ENCODE data around the gene NBEAL1.

The NBEAL1 gene

DNA sequence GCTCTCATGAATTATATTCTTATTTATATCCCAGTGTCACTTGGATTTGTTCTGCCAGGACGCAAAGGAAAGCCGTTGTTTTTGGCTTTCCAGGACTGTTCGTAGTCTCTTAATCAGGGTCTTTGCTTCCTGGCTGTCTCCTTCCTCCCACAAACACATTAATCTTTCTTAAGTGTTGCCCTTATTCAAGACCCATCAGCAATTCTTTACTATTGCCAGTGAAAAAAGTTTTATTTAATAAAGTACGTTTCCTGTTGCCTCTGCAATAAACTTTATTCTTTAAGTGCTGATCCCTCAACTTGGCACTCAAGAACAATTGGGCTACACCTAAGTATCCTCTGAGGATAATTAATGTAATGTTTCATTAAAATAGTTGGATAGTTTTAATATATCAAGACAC lies 155.8 kb downstream of the NBEAL1 start:
- H3K4me2 ChIP-seq (ENCODE audit: insufficient read depth, low read length, poor library complexity, severe bottlenecking), result no peak overlapping the region
- no peaks in the 10 kb centered on the region for H3K27me3 ChIP-seq (ENCODE audit: control insufficient read depth in 3 of 3, insufficient read depth in 3 of 3, low read depth in 1 of 3, low read length in 3 of 3)
- H2BK5ac ChIP-seq (ENCODE audit: low read length), result no peak overlapping the region
- no peak overlapping the region for H2AFZ ChIP-seq (ENCODE audit: low read length)
- H2BK12ac ChIP-seq (ENCODE audit: low read length), result no peak overlapping the region
- no peak overlapping the region for H4K8ac ChIP-seq (ENCODE audit: low read depth, low read length)
- no peak overlapping the region for H2BK15ac ChIP-seq (ENCODE audit: low read length)
- H3K14ac ChIP-seq (ENCODE audit: low read length), result no peak overlapping the region
- H3K4me3 ChIP-seq (ENCODE audit: low read length in 2 of 2), result no peak overlapping the region
- WGBS, 2 donors (ENCODE audit: extremely low coverage in 2 of 2, insufficient read length in 2 of 2, insufficient replicate concordance in 1 of 2), result no CpG with 5 or more reads among the region's 4 CpGs
- no peak overlapping the region for H3K23ac ChIP-seq (ENCODE audit: low read depth, low read length, poor library complexity)
- H3K9me3 ChIP-seq (replicated peaks in 1 of 2; ENCODE audit: control insufficient read depth in 2 of 2, insufficient read depth in 1 of 2, low read depth in 1 of 2, low read length in 2 of 2), result no peaks in the 10 kb centered on the region
- H3K27ac ChIP-seq (replicated peaks; ENCODE audit: low read length), result no peak overlapping the region
- no peak for DNase-seq (ENCODE audit: low spot score)
- no peak overlapping the region for H3K18ac ChIP-seq (ENCODE audit: low read length)
- no peak overlapping the region for H3K9ac ChIP-seq (ENCODE audit: low read depth, low read length, poor library complexity)
- no peak overlapping the region for H2BK120ac ChIP-seq (ENCODE audit: low read depth, low read length)
- H2AK5ac ChIP-seq (ENCODE audit: low read depth, low read length), result no peak overlapping the region
- H3K36me3 ChIP-seq (replicated peaks in 1 of 2; ENCODE audit: control insufficient read depth in 2 of 2, insufficient read depth in 2 of 2, low read length in 2 of 2), result peaks cover 0 to 14% of the 10 kb centered on the region in 2 donors
- no peaks in the 10 kb centered on the region for H3K4me1 ChIP-seq (ENCODE audit: control insufficient read depth in 2 of 2, insufficient read depth in 1 of 2, low read depth in 1 of 2, low read length in 2 of 2)
- no peaks in the 10 kb centered on the region for H3K79me1 ChIP-seq (ENCODE audit: low read depth, low read length)
- H4K91ac ChIP-seq (ENCODE audit: low read depth, low read length, poor library complexity), result no peak overlapping the region
- H3K4ac ChIP-seq (ENCODE audit: low read length), result no peak overlapping the region

DNA sequence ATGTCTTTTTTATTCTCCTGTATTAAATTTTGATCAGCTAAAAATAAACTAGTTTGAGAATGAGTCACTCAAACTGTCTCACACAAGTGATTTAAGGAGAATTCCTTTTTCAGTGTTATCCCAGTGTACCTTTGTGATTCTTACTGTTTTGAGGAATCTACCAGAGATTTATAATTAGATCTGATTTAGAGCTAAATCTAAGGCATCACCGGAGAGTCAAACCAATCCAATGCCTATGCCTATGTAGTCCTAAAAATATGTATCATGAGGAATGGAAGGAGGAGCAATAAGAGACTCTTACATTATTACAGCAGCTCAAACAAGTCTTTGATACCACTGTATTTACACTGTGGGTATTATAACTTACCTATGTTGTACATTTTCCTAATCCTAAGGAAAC lies 160.7 kb downstream of the NBEAL1 start:
- no peak overlapping the region for H2BK5ac ChIP-seq (ENCODE audit: low read length)
- H3K4me3 ChIP-seq (ENCODE audit: low read length in 2 of 2), result no peak overlapping the region
- no peak overlapping the region for H2AK5ac ChIP-seq (ENCODE audit: low read depth, low read length)
- no peak overlapping the region for H2BK15ac ChIP-seq (ENCODE audit: low read length)
- H3K18ac ChIP-seq (ENCODE audit: low read length), result no peak overlapping the region
- no peak overlapping the region for H3K27ac ChIP-seq (replicated peaks; ENCODE audit: low read length)
- H4K8ac ChIP-seq (ENCODE audit: low read depth, low read length), result no peak overlapping the region
- no peak overlapping the region for H2BK120ac ChIP-seq (ENCODE audit: low read depth, low read length)
- no peak overlapping the region for H2BK12ac ChIP-seq (ENCODE audit: low read length)
- peaks cover 0 to 2% of the 10 kb centered on the region in 2 donors for H3K36me3 ChIP-seq (replicated peaks in 1 of 2; ENCODE audit: control insufficient read depth in 2 of 2, insufficient read depth in 2 of 2, low read length in 2 of 2)
- no peaks in the 10 kb centered on the region for H3K79me1 ChIP-seq (ENCODE audit: low read depth, low read length)
- no peak overlapping the region for H3K9ac ChIP-seq (ENCODE audit: low read depth, low read length, poor library complexity)
- H4K91ac ChIP-seq (ENCODE audit: low read depth, low read length, poor library complexity), result no peak overlapping the region
- H3K27me3 ChIP-seq (ENCODE audit: control insufficient read depth in 3 of 3, insufficient read depth in 3 of 3, low read depth in 1 of 3, low read length in 3 of 3), result no peaks in the 10 kb centered on the region
- H2AFZ ChIP-seq (ENCODE audit: low read length), result no peak overlapping the region
- H3K14ac ChIP-seq (ENCODE audit: low read length), result no peak overlapping the region
- H3K23ac ChIP-seq (ENCODE audit: low read depth, low read length, poor library complexity), result no peak overlapping the region
- H3K4me2 ChIP-seq (ENCODE audit: insufficient read depth, low read length, poor library complexity, severe bottlenecking), result no peak overlapping the region
- no peak for DNase-seq (ENCODE audit: low spot score)
- H3K4ac ChIP-seq (ENCODE audit: low read length), result no peak overlapping the region
- H3K9me3 ChIP-seq (replicated peaks in 1 of 2; ENCODE audit: control insufficient read depth in 2 of 2, insufficient read depth in 1 of 2, low read depth in 1 of 2, low read length in 2 of 2), result no peaks in the 10 kb centered on the region
- H3K4me1 ChIP-seq (ENCODE audit: control insufficient read depth in 2 of 2, insufficient read depth in 1 of 2, low read depth in 1 of 2, low read length in 2 of 2), result no peaks in the 10 kb centered on the region
- WGBS, 2 donors (ENCODE audit: extremely low coverage in 2 of 2, insufficient read length in 2 of 2, insufficient replicate concordance in 1 of 2), result no CpG with 5 or more reads among the region's 1 CpG

DNA sequence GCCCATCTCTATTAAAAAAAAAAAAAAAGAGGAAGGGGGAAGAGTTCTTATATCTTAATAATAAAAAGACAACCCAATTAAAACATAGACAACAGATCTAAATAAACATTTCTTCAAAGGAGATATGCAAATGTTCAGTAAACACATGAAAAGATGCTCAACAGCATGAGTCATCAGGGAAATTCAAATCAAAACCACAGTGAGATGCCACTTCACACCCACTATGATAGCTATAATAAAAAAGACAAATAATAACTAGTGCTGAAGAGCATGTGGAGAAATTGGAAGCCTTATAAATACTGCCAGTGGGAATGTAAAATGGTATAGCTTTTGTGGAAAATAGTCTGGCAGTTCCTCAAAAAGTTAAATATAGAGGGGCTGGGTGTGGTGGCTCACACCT lies 162.7 kb downstream of the NBEAL1 start:
- Histone ChIP-seq H3K27me3 (ENCODE audit: control insufficient read depth in 3 of 3, insufficient read depth in 3 of 3, low read depth in 1 of 3, low read length in 3 of 3) (no peaks in the 10 kb centered on the region), H2AFZ (ENCODE audit: low read length) (no peak overlapping the region), H4K91ac (ENCODE audit: low read depth, low read length, poor library complexity) (no peak overlapping the region), H2BK5ac (ENCODE audit: low read length) (no peak overlapping the region), H2BK12ac (ENCODE audit: low read length) (no peak overlapping the region), H3K4ac (ENCODE audit: low read length) (no peak overlapping the region), H3K4me2 (ENCODE audit: insufficient read depth, low read length, poor library complexity, severe bottlenecking) (no peak overlapping the region), H4K8ac (ENCODE audit: low read depth, low read length) (no peak overlapping the region), H2BK15ac (ENCODE audit: low read length) (no peak overlapping the region), H3K36me3 (replicated peaks in 1 of 2; ENCODE audit: control insufficient read depth in 2 of 2, insufficient read depth in 2 of 2, low read length in 2 of 2) (peaks cover 0 to 16% of the 10 kb centered on the region in 2 donors), H3K4me3 (ENCODE audit: low read length in 2 of 2) (no peak overlapping the region), H3K9me3 (replicated peaks in 1 of 2; ENCODE audit: control insufficient read depth in 2 of 2, insufficient read depth in 1 of 2, low read depth in 1 of 2, low read length in 2 of 2) (no peaks in the 10 kb centered on the region), H3K9ac (ENCODE audit: low read depth, low read length, poor library complexity) (no peak overlapping the region), H3K14ac (ENCODE audit: low read length) (no peak overlapping the region), H3K23ac (ENCODE audit: low read depth, low read length, poor library complexity) (no peak overlapping the region), H2AK5ac (ENCODE audit: low read depth, low read length) (no peak overlapping the region), H3K79me1 (ENCODE audit: low read depth, low read length) (no peaks in the 10 kb centered on the region), H3K18ac (ENCODE audit: low read length) (no peak overlapping the region), H3K27ac (replicated peaks; ENCODE audit: low read length) (no peak overlapping the region), H3K4me1 (ENCODE audit: control insufficient read depth in 2 of 2, insufficient read depth in 1 of 2, low read depth in 1 of 2, low read length in 2 of 2) (no peaks in the 10 kb centered on the region), H2BK120ac (ENCODE audit: low read depth, low read length) (no peak overlapping the region)
- DNase-seq (ENCODE audit: low spot score), result no peak

DNA sequence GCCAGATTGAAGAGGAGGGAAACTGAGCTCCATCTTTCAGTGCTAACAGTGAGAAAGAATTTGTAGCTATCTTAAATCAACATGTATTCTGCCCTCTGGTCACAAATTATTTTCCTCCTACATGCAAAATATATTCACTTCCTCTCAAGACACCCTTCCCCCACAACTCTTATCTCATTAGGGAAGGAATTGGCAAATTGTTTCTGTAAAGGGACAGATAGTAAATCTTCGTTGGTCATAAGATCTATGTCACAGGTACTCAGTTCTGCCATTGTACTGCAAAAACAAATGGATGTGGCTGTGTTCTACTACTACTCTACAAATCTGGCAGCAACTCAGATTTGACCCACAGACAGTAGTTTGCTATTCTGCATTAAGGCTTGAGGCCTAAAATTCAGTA lies 171.2 kb downstream of the NBEAL1 start:
- Histone ChIP-seq H3K27me3 (ENCODE audit: control insufficient read depth in 3 of 3, insufficient read depth in 3 of 3, low read depth in 1 of 3, low read length in 3 of 3) (no peaks in the 10 kb centered on the region), H3K14ac (ENCODE audit: low read length) (no peak overlapping the region), H4K91ac (ENCODE audit: low read depth, low read length, poor library complexity) (no peak overlapping the region), H2AFZ (ENCODE audit: low read length) (no peak overlapping the region), H2BK120ac (ENCODE audit: low read depth, low read length) (no peak overlapping the region), H2BK5ac (ENCODE audit: low read length) (no peak overlapping the region), H3K79me1 (ENCODE audit: low read depth, low read length) (no peaks in the 10 kb centered on the region), H3K4me3 (ENCODE audit: low read length in 2 of 2) (no peak overlapping the region), H3K4ac (ENCODE audit: low read length) (no peak overlapping the region), H2AK5ac (ENCODE audit: low read depth, low read length) (no peak overlapping the region), H3K23ac (ENCODE audit: low read depth, low read length, poor library complexity) (no peak overlapping the region), H2BK15ac (ENCODE audit: low read length) (no peak overlapping the region), H3K4me2 (ENCODE audit: insufficient read depth, low read length, poor library complexity, severe bottlenecking) (no peak overlapping the region), H3K27ac (replicated peaks; ENCODE audit: low read length) (no peak overlapping the region), H3K36me3 (replicated peaks in 1 of 2; ENCODE audit: control insufficient read depth in 2 of 2, insufficient read depth in 2 of 2, low read length in 2 of 2) (peaks cover 0 to 24% of the 10 kb centered on the region in 2 donors), H4K8ac (ENCODE audit: low read depth, low read length) (no peak overlapping the region), H3K4me1 (ENCODE audit: control insufficient read depth in 2 of 2, insufficient read depth in 1 of 2, low read depth in 1 of 2, low read length in 2 of 2) (no peaks in the 10 kb centered on the region), H3K18ac (ENCODE audit: low read length) (no peak overlapping the region), H3K9ac (ENCODE audit: low read depth, low read length, poor library complexity) (no peak overlapping the region), H2BK12ac (ENCODE audit: low read length) (no peak overlapping the region), H3K9me3 (replicated peaks in 1 of 2; ENCODE audit: control insufficient read depth in 2 of 2, insufficient read depth in 1 of 2, low read depth in 1 of 2, low read length in 2 of 2) (no peaks in the 10 kb centered on the region)
- WGBS, 2 donors (ENCODE audit: extremely low coverage in 2 of 2, insufficient read length in 2 of 2, insufficient replicate concordance in 1 of 2), result no CpG with 5 or more reads among the region's 1 CpG
- no peak for DNase-seq (ENCODE audit: low spot score)
